GM23338 (cell line): ENCODE results near the gene MPHOSPH8. TPM values are rescaled to one million over a fixed set of nuclear protein-coding genes. Genes with fewer than 3 reads are reported as not detected.

Experiments
- ATAC-seq: fragments of 200-7000 bp; cut with Tn5 transposase; 3 replicates; pipeline ENCODE4 v1.9.1; 2020
- DNase-seq: peaks from one replicate; pipeline ENCODE4 v3.0.0-alpha.2; 2015; ENCODE audit warnings: low spot score
- H2AFZ ChIP-seq: fragments of 200-600 bp; sonication (generic); 2 replicates; pipeline ENCODE4 v1.8.0; 2016; ENCODE audit warnings: antibody characterized with exemption, mild to moderate bottlenecking, moderate library complexity
- H3F3A ChIP-seq: fragments of 200-600 bp; sonication (generic); replicated peaks from 2 replicates; pipeline ENCODE4 v1.8.0; 2017; ENCODE audit warnings: antibody characterized with exemption, mixed run types, low read depth
- H3K27ac ChIP-seq: fragments of 200-600 bp; sonication (generic); 2 replicates; pipeline ENCODE4 v1.6.1; 2016; ENCODE audit warnings: low read depth
- H3K27me3 ChIP-seq: fragments of 200-600 bp; sonication (generic); 2 replicates; pipeline ENCODE4 v1.8.0; 2016; ENCODE audit warnings: mild to moderate bottlenecking, mixed run types, moderate library complexity; ENCODE audit not compliant: insufficient read depth
- H3K36me3 ChIP-seq: fragments of 200-600 bp; sonication (generic); 2 replicates; pipeline ENCODE4 v1.8.0; 2016; ENCODE audit warnings: mild to moderate bottlenecking; ENCODE audit not compliant: insufficient read depth
- H3K4me1 ChIP-seq: fragments of 200-600 bp; sonication (generic); 2 replicates; pipeline ENCODE4 v1.8.0; 2016; ENCODE audit warnings: mild to moderate bottlenecking, moderate library complexity; ENCODE audit not compliant: insufficient read depth
- H3K4me2 ChIP-seq: fragments of 200-600 bp; sonication (generic); 2 replicates; pipeline ENCODE4 v1.7.1; 2017; ENCODE audit warnings: mixed run types
- H3K4me3 ChIP-seq: fragments of 200-600 bp; sonication (generic); 2 replicates; pipeline ENCODE4 v1.6.1; 2016; ENCODE audit warnings: mixed run types
- H3K79me2 ChIP-seq: fragments of 200-600 bp; sonication (generic); replicated peaks from 2 replicates; pipeline ENCODE4 v1.8.0; 2017; ENCODE audit warnings: mild to moderate bottlenecking; ENCODE audit not compliant: insufficient read depth
- H3K9me2 ChIP-seq: fragments of 200-600 bp; sonication (generic); 2 replicates; pipeline ENCODE4 v1.8.0; 2017; ENCODE audit not compliant: insufficient read depth
- H4K20me1 ChIP-seq: fragments of 200-600 bp; sonication (generic); replicated peaks from 2 replicates; pipeline ENCODE4 v1.8.0; 2017; ENCODE audit warnings: mild to moderate bottlenecking; ENCODE audit not compliant: insufficient read depth
- H3K27ac Mint-ChIP-seq: 2 replicates; pipeline ENCODE4 v1.8.0; 2020; ENCODE audit warnings: inconsistent platforms, mild to moderate bottlenecking, moderate library complexity, mixed read lengths
- H3K27me3 Mint-ChIP-seq: 3 replicates; pipeline ENCODE4 v1.8.0; 2022; ENCODE audit warnings: low read depth, mild to moderate bottlenecking, moderate library complexity, mixed read lengths, inconsistent platforms; ENCODE audit not compliant: insufficient read depth, poor library complexity
- H3K36me3 Mint-ChIP-seq: 3 replicates; pipeline ENCODE4 v1.8.0; 2021; ENCODE audit warnings: low read depth, mild to moderate bottlenecking, inconsistent platforms, moderate library complexity, mixed read lengths
- H3K4me1 Mint-ChIP-seq: 3 replicates; pipeline ENCODE4 v1.8.0; 2020; ENCODE audit warnings: mild to moderate bottlenecking, inconsistent platforms, mixed read lengths
- H3K4me3 Mint-ChIP-seq: 3 replicates; pipeline ENCODE4 v1.8.0; 2021; ENCODE audit warnings: moderate library complexity, mild to moderate bottlenecking, inconsistent platforms, mixed read lengths
- H3K9me3 Mint-ChIP-seq: 3 replicates; pipeline ENCODE4 v1.8.0; 2020; ENCODE audit warnings: moderate library complexity, mild to moderate bottlenecking, inconsistent platforms, mixed read lengths
- CREB1 ChIP-seq: fragments of 250-450 bp; sonication (Bioruptor Pico); IDR thresholded peaks from 2 replicates; pipeline ENCODE4 v1.5.0; 2020; ENCODE audit warnings: low read depth, mild to moderate bottlenecking, moderate library complexity
- ETS1 ChIP-seq: IDR thresholded peaks from 2 replicates; pipeline ENCODE4 v1.6.1; 2016; ENCODE audit warnings: antibody characterized with exemption
- EZH2 ChIP-seq: fragments of 200-600 bp; sonication (generic); IDR thresholded peaks from one replicate; pipeline ENCODE4 v1.8.0; 2017; ENCODE audit warnings: antibody characterized with exemption, mild to moderate bottlenecking, low read depth; ENCODE audit not compliant: unreplicated experiment
- EZH2phosphoT487 ChIP-seq: fragments of 200-600 bp; sonication (generic); IDR thresholded peaks from one replicate; pipeline ENCODE4 v1.8.1; 2018; ENCODE audit warnings: antibody characterized with exemption; ENCODE audit not compliant: unreplicated experiment
- JUNB ChIP-seq: IDR thresholded peaks from one replicate; pipeline ENCODE4 v1.6.1; 2016; ENCODE audit warnings: antibody characterized with exemption; ENCODE audit not compliant: unreplicated experiment
- NANOG ChIP-seq: IDR thresholded peaks from 2 replicates; pipeline ENCODE4 v1.6.1; 2016; ENCODE audit warnings: antibody characterized with exemption, borderline replicate concordance
- POLR2AphosphoS5 ChIP-seq: IDR thresholded peaks from 2 replicates; pipeline ENCODE4 v1.6.1; 2016; ENCODE audit warnings: antibody characterized with exemption, low read depth
- STAT1 ChIP-seq: IDR thresholded peaks from one replicate; pipeline ENCODE4 v1.6.1; 2016; ENCODE audit warnings: antibody characterized with exemption; ENCODE audit not compliant: unreplicated experiment
- ZNF114 ChIP-seq: fragments of 250-450 bp; sonication (Bioruptor Pico); IDR thresholded peaks from 2 replicates; pipeline ENCODE4 v1.5.0; 2020; ENCODE audit warnings: mild to moderate bottlenecking, moderate library complexity
- ZNF331 ChIP-seq: fragments of 250-450 bp; sonication (Bioruptor Pico); IDR thresholded peaks from 2 replicates; pipeline ENCODE4 v1.5.0; 2020; ENCODE audit warnings: low read depth, mild to moderate bottlenecking, moderate library complexity
- polyA plus RNA-seq: library from polyadenylated mRNA; unstranded; fragments of >200 nt; fragmentation: Nextera tagmentation; extraction: Ambion mirVana; gene quantifications from 2 replicates; pipeline ENCODE4 v1.2.1, GENCODE V29; 2016
- total RNA-seq: library from RNA; depleted of rRNA; stranded (reverse); fragments of >200 nt; shearing (Covaris generic); gene quantifications from 2 replicates; pipeline ENCODE4 v1.2.3, GENCODE V29; 2014
- TF ChIP-seq, protein P1 (sequence below): fragments of 250-450 bp; sonication (Bioruptor Pico); IDR thresholded peaks from 2 replicates; pipeline ENCODE4 v1.5.0; 2020; ENCODE audit warnings: mild to moderate bottlenecking, moderate library complexity
- TF ChIP-seq, protein P2 (sequence below): IDR thresholded peaks from one replicate; pipeline ENCODE4 v1.6.1; 2018; ENCODE audit warnings: antibody characterized with exemption; ENCODE audit not compliant: unreplicated experiment
- TF ChIP-seq, protein P3 (sequence below), 2 experiments: fragments of 200-600 bp in 1 of 2; sonication (generic) in 1 of 2; conservative IDR thresholded peaks; 2 replicates each; pipeline versions ENCODE4 v1.5.1 to v1.6.1; 2016 to 2017; ENCODE audit warnings: antibody characterized with exemption in 2 of 2, low read depth in 2 of 2, mild to moderate bottlenecking in 2 of 2, moderate library complexity in 1 of 2

MPHOSPH8 gene
- total and polyA plus RNA-seq, 2 experiments from 2014 or later = 15.6 to 31.9 TPM

DNA sequence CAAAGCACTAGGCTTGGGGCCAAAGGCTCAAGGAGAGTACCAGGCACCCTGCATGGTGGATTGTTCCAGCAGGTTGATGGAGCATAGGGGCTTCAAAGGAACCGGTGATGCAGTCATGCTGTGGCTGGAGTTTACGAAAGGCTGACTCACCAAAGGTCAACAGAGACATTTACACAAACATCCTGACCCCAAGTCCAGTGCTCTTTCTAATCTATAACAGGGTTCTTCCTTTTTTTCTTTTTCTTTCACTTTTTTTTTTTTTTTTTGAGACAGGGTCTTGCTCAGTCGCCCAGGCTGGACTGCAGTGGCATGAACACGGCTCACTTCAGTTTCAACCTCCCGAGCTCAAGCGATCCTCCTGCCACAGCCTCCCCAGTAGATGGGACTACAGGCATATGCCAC lies 36.5 kb upstream of the MPHOSPH8 start:
- ATAC-seq = no peak
- 0 out of 2 replicates have a peak, but pooled peaks cover 3% of the 10 kb centered on the region for H3F3A ChIP-seq
- DNase-seq = no peak
- peaks cover 59% of the 10 kb centered on the region for H3K9me3 Mint-ChIP-seq
- TF ChIP-seq EZH2phosphoT487 (no peak), STAT1 (no peak), NANOG (no peak), JUNB (no peak), ETS1 (no peak), ZNF114 (no peak), CREB1 (CRISPR knock-in tag) (no peak), ZNF331 (CRISPR knock-in tag) (no peak), EZH2 (no peak), POLR2AphosphoS5 (no peak)
- TF ChIP-seq, protein P1, sequence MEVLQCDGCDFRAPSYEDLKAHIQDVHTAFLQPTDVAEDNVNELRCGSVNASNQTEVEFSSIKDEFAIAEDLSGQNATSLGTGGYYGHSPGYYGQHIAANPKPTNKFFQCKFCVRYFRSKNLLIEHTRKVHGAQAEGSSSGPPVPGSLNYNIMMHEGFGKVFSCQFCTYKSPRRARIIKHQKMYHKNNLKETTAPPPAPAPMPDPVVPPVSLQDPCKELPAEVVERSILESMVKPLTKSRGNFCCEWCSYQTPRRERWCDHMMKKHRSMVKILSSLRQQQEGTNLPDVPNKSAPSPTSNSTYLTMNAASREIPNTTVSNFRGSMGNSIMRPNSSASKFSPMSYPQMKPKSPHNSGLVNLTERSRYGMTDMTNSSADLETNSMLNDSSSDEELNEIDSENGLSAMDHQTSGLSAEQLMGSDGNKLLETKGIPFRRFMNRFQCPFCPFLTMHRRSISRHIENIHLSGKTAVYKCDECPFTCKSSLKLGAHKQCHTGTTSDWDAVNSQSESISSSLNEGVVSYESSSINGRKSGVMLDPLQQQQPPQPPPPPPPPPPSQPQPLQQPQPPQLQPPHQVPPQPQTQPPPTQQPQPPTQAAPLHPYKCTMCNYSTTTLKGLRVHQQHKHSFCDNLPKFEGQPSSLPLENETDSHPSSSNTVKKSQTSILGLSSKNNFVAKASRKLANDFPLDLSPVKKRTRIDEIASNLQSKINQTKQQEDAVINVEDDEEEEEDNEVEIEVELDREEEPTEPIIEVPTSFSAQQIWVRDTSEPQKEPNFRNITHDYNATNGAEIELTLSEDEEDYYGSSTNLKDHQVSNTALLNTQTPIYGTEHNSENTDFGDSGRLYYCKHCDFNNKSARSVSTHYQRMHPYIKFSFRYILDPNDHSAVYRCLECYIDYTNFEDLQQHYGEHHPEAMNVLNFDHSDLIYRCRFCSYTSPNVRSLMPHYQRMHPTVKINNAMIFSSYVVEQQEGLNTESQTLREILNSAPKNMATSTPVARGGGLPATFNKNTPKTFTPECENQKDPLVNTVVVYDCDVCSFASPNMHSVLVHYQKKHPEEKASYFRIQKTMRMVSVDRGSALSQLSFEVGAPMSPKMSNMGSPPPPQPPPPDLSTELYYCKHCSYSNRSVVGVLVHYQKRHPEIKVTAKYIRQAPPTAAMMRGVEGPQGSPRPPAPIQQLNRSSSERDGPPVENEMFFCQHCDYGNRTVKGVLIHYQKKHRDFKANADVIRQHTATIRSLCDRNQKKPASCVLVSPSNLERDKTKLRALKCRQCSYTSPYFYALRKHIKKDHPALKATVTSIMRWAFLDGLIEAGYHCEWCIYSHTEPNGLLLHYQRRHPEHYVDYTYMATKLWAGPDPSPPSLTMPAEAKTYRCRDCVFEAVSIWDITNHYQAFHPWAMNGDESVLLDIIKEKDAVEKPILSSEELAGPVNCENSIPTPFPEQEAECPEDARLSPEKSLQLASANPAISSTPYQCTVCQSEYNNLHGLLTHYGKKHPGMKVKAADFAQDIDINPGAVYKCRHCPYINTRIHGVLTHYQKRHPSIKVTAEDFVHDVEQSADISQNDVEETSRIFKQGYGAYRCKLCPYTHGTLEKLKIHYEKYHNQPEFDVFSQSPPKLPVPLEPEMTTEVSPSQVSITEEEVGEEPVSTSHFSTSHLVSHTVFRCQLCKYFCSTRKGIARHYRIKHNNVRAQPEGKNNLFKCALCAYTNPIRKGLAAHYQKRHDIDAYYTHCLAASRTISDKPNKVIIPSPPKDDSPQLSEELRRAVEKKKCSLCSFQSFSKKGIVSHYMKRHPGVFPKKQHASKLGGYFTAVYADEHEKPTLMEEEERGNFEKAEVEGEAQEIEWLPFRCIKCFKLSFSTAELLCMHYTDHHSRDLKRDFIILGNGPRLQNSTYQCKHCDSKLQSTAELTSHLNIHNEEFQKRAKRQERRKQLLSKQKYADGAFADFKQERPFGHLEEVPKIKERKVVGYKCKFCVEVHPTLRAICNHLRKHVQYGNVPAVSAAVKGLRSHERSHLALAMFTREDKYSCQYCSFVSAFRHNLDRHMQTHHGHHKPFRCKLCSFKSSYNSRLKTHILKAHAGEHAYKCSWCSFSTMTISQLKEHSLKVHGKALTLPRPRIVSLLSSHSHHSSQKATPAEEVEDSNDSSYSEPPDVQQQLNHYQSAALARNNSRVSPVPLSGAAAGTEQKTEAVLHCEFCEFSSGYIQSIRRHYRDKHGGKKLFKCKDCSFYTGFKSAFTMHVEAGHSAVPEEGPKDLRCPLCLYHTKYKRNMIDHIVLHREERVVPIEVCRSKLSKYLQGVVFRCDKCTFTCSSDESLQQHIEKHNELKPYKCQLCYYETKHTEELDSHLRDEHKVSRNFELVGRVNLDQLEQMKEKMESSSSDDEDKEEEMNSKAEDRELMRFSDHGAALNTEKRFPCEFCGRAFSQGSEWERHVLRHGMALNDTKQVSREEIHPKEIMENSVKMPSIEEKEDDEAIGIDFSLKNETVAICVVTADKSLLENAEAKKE (CRISPR knock-in tag) = no peak
- TF ChIP-seq, protein P2, sequence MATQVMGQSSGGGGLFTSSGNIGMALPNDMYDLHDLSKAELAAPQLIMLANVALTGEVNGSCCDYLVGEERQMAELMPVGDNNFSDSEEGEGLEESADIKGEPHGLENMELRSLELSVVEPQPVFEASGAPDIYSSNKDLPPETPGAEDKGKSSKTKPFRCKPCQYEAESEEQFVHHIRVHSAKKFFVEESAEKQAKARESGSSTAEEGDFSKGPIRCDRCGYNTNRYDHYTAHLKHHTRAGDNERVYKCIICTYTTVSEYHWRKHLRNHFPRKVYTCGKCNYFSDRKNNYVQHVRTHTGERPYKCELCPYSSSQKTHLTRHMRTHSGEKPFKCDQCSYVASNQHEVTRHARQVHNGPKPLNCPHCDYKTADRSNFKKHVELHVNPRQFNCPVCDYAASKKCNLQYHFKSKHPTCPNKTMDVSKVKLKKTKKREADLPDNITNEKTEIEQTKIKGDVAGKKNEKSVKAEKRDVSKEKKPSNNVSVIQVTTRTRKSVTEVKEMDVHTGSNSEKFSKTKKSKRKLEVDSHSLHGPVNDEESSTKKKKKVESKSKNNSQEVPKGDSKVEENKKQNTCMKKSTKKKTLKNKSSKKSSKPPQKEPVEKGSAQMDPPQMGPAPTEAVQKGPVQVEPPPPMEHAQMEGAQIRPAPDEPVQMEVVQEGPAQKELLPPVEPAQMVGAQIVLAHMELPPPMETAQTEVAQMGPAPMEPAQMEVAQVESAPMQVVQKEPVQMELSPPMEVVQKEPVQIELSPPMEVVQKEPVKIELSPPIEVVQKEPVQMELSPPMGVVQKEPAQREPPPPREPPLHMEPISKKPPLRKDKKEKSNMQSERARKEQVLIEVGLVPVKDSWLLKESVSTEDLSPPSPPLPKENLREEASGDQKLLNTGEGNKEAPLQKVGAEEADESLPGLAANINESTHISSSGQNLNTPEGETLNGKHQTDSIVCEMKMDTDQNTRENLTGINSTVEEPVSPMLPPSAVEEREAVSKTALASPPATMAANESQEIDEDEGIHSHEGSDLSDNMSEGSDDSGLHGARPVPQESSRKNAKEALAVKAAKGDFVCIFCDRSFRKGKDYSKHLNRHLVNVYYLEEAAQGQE = no peak
- TF ChIP-seq, protein P3, sequence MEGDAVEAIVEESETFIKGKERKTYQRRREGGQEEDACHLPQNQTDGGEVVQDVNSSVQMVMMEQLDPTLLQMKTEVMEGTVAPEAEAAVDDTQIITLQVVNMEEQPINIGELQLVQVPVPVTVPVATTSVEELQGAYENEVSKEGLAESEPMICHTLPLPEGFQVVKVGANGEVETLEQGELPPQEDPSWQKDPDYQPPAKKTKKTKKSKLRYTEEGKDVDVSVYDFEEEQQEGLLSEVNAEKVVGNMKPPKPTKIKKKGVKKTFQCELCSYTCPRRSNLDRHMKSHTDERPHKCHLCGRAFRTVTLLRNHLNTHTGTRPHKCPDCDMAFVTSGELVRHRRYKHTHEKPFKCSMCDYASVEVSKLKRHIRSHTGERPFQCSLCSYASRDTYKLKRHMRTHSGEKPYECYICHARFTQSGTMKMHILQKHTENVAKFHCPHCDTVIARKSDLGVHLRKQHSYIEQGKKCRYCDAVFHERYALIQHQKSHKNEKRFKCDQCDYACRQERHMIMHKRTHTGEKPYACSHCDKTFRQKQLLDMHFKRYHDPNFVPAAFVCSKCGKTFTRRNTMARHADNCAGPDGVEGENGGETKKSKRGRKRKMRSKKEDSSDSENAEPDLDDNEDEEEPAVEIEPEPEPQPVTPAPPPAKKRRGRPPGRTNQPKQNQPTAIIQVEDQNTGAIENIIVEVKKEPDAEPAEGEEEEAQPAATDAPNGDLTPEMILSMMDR (conservative IDR thresholded peaks at IDR 0.05; ENCODE audit: low read depth in 2 of 2) = no peak
- no peaks in the 10 kb centered on the region for H3K4me1 Mint-ChIP-seq
- no peaks in the 10 kb centered on the region for H3K9me2 ChIP-seq
- H3K79me2 ChIP-seq = no peaks in the 10 kb centered on the region
- H3K4me2 ChIP-seq = no peak overlapping the region
- H3K27ac Mint-ChIP-seq = no peak overlapping the region
- no peak overlapping the region for H3K4me3 Mint-ChIP-seq
- H3K27ac ChIP-seq = no peak overlapping the region
- H3K36me3 ChIP-seq = no peaks in the 10 kb centered on the region
- peaks cover 9% of the 10 kb centered on the region for H3K27me3 Mint-ChIP-seq
- no peaks in the 10 kb centered on the region; the same call in 2 of the 3 replicates for H3K36me3 Mint-ChIP-seq
- no peaks in the 10 kb centered on the region for H4K20me1 ChIP-seq
- H3K27me3 ChIP-seq = peaks cover 9% of the 10 kb centered on the region
- H3K4me3 ChIP-seq = no peak overlapping the region
- 0 out of 2 replicates have a peak, but pooled peaks cover 4% of the 10 kb centered on the region for H3K4me1 ChIP-seq
- H2AFZ ChIP-seq = no peak overlapping the region
